Measurements from ENCODE around the gene VEZF1.

Gene VEZF1

DNA sequence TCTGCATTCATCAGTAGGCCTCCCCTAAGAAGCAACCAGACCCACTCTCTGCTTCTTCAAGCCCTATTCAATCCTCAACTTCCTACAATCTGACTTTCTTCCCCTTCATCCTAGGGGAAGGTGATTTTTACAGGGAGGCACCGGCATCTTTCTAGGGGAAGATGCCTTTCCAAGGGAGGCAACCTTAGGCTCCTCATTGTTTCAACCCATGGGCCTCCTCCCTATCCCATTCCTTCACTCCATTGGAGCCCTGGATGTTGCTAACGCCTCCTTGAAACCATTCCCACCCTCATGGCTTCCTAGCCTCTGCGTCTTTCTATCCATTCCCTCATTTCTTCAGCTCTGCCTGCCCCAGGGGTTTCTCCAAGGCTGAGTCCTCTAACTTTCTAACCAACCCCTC lies 30.2 kb downstream of the VEZF1 start:
- Histone ChIP-seq H3K4me1 (peaks cover 18% of the 10 kb centered on the region), H3K27me3 (ENCODE audit: low read depth) (no peaks in the 10 kb centered on the region)

GRCh38 chr17:57957120-57957850 lies 30.8 kb downstream of the VEZF1 start:
- no peaks in the 10 kb centered on the region for H3K9me3 ChIP-seq
- H3K36me3 ChIP-seq (replicated peaks) = no peaks in the 10 kb centered on the region
- no peak overlapping the region for H3K4me3 ChIP-seq
- in situ Hi-C loops (cut with MboI; ENCODE audit: low sequenced_read_pairs) = no loop called here
- peaks cover 18% of the 10 kb centered on the region for H3K4me1 ChIP-seq
- no peaks in the 10 kb centered on the region for H3K27me3 ChIP-seq (ENCODE audit: low read depth)
- no peak for DNase-seq (ENCODE audit: low spot score in 2 of 2)

More for the DNA sequence above, 30.2 kb downstream of the VEZF1 start:
- H3K36me3 ChIP-seq (replicated peaks) = no peaks in the 10 kb centered on the region
- no peaks in the 10 kb centered on the region for H3K9me3 ChIP-seq
- H3K4me3 ChIP-seq = no peak overlapping the region
- in situ Hi-C loops (cut with MboI; ENCODE audit: low sequenced_read_pairs) = no loop called here
- no peak for DNase-seq (ENCODE audit: low spot score in 2 of 2)

GRCh38 chr17:57956291-57957119 lies 31.5 kb downstream of the VEZF1 start:
- Histone ChIP-seq H3K27me3 (ENCODE audit: low read depth) (no peaks in the 10 kb centered on the region), H3K36me3 (replicated peaks) (no peaks in the 10 kb centered on the region), H3K4me3 (no peak overlapping the region), H3K9me3 (no peaks in the 10 kb centered on the region), H3K4me1 (peaks cover 22% of the 10 kb centered on the region)
- peak; percentile 12 to 38 for DNase-seq (ENCODE audit: low spot score in 2 of 2)
- in situ Hi-C loops (cut with MboI; ENCODE audit: low sequenced_read_pairs) = no loop called here

- Histone ChIP-seq H3K27me3 (ENCODE audit: low read depth) (no peaks in the 10 kb centered on the region), H3K9me3 (no peaks in the 10 kb centered on the region), H3K36me3 (replicated peaks) (no peaks in the 10 kb centered on the region), H3K4me1 (peaks cover 33% of the 10 kb centered on the region), H3K4me3 (peak within 1 kb of the TSS; percentile 42)
- in situ Hi-C loops (cut with MboI; ENCODE audit: low sequenced_read_pairs) = no loop called here
- peak; percentile 61 to 87 for DNase-seq (ENCODE audit: low spot score in 2 of 2)
Observed at GRCh38 chr17:57955183-57955931, 32.7 kb downstream of the VEZF1 start, which contains the start of gene CUEDC1. Gene CUEDC1, minus strand, starts transcription at chr17:57955412. Its CDS starts 69,848 bp downstream, at chr17:57885564.

GRCh38 chr17:57954397-57955182 lies 33.5 kb downstream of the VEZF1 start:
- H3K36me3 ChIP-seq (replicated peaks) = no peaks in the 10 kb centered on the region
- in situ Hi-C loops (cut with MboI; ENCODE audit: low sequenced_read_pairs) = no loop called here
- no peaks in the 10 kb centered on the region for H3K27me3 ChIP-seq (ENCODE audit: low read depth)
- H3K4me3 ChIP-seq = peak overlapping the region; percentile 42
- peak; percentile 86 to 94 for DNase-seq (ENCODE audit: low spot score in 2 of 2)
- peaks cover 35% of the 10 kb centered on the region for H3K4me1 ChIP-seq
- no peaks in the 10 kb centered on the region for H3K9me3 ChIP-seq

DNA sequence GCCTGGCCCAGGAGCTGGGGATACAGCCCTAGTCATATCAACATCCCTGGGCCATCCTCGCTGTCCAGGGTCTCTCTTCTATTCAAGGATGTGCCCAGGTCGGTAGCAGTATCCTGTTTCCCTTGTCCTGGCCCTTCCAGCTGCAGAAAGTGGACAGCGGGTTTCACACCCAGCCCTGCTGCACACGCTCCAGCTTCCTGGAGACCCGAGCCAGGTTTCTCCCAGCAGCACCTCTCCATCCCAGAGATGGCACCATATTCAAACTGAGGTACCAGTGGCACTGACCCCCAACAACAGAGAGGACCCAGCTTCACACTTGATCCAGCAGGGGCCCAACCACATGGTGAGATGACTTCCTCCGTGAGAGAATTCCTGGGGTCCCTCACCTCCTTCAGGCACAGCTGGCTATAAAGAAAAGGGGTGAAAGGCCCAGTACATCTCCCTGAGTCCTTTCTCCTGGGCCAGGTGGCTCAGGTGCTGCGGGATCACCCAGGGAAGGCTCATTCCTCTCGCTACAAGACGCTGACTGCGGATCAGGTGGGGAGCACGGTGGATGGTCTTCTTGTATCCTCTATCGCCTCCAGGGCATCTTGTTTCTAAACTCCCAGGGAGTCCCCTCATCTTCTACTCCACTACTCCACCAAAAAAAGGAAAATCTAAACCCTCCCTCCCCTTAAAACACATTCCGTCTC lies 34.2 kb downstream of the VEZF1 start:
- Histone ChIP-seq H3K36me3 (replicated peaks) (no peaks in the 10 kb centered on the region), H3K9me3 (no peaks in the 10 kb centered on the region), H3K27me3 (ENCODE audit: low read depth) (no peaks in the 10 kb centered on the region), H3K4me1 (peaks cover 38% of the 10 kb centered on the region), H3K4me3 (peak overlapping the region; percentile 42)
- no peak for DNase-seq (ENCODE audit: low spot score in 2 of 2)
- in situ Hi-C loops (cut with MboI; ENCODE audit: low sequenced_read_pairs) = no loop called here

DNA sequence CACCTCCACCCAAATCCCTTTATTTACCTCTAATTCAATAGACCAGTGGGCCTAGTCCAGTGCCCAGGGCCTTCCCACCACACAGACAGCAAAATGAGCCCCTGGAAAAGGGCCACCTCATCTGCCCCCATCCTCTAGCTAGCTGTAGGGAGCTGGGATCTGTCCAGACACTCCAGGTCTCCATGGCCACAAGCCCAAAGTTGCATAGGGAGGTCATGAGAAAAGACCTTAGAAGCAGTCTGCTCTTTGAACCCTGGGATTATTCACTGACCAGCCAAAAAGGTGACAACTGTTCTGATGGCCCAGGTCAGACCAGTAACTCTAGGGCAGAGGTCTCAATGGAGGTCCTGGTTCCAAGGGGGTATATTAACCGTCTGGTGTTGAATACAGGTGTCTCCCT lies 34.8 kb downstream of the VEZF1 start:
- in situ Hi-C loops (cut with MboI; ENCODE audit: low sequenced_read_pairs) = no loop called here
- H3K4me3 ChIP-seq = no peak overlapping the region
- H3K36me3 ChIP-seq (replicated peaks) = no peaks in the 10 kb centered on the region
- H3K4me1 ChIP-seq = peaks cover 44% of the 10 kb centered on the region
- H3K9me3 ChIP-seq = no peaks in the 10 kb centered on the region
- H3K27me3 ChIP-seq (ENCODE audit: low read depth) = no peaks in the 10 kb centered on the region
- DNase-seq (ENCODE audit: low spot score in 2 of 2) = no peak

DNA sequence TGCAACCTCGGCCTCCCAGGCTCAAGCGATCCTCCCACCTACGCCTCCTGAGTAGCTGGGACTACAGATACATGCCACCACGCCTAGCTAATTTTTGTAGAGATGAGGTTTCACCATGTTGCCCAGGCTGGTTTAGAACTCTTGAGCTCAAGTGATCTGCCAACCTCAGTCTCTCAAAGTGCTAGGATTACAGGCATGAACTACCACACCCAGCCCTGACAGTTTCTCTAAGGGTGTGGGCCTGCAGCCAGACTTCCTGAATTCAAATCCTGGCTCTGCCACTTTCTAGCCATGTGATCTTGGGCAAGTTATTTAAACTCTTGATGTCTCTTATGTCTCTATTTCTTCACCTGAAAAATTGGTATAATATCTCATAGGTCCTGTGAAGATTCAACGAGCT lies 38.4 kb downstream of the VEZF1 start:
- Histone ChIP-seq H3K27me3 (ENCODE audit: low read depth) (no peaks in the 10 kb centered on the region), H3K4me3 (no peak overlapping the region), H3K4me1 (peaks cover 65% of the 10 kb centered on the region), H3K36me3 (replicated peaks) (no peaks in the 10 kb centered on the region), H3K9me3 (no peaks in the 10 kb centered on the region)
- in situ Hi-C loops (cut with MboI; ENCODE audit: low sequenced_read_pairs) = loop anchor here (5.0 kb wide), 1 partner anchor 42 kb away; no protein-coding TSS in a partner anchor
- DNase-seq (ENCODE audit: low spot score in 2 of 2) = no peak

GRCh38 chr17:57948555-57949420 lies 39.3 kb downstream of the VEZF1 start:
- no peak for DNase-seq (ENCODE audit: low spot score in 2 of 2)

DNA sequence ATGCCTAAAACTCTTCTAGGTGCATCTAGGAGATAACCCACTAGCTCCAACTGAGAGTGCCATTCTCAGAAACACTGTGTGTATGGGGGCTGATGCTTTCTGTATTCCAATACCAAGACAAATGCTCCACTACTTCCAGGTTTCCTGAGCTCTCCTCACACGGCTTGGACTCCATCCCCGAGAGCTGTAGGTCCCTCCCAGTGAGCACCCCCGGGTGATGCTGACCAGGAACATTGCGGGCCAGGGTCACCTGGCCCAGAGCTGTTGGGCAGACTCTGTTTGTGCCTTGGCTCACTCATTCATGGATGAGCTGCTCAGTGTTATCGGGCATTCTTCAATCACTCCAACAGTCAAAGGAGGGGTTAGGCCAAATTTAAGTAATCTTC lies 39.9 kb downstream of the VEZF1 start:
- peaks cover 59% of the 10 kb centered on the region for H3K4me1 ChIP-seq
- in situ Hi-C loops (cut with MboI; ENCODE audit: low sequenced_read_pairs) = loop anchor here (5.0 kb wide), 1 partner anchor 41 kb away; no protein-coding TSS in a partner anchor
- no peaks in the 10 kb centered on the region for H3K36me3 ChIP-seq (replicated peaks)
- no peak for DNase-seq (ENCODE audit: low spot score in 2 of 2)
- no peaks in the 10 kb centered on the region for H3K9me3 ChIP-seq
- H3K4me3 ChIP-seq = no peak overlapping the region
- no peaks in the 10 kb centered on the region for H3K27me3 ChIP-seq (ENCODE audit: low read depth)

More at GRCh38 chr17:57948555-57949420, 39.3 kb downstream of the VEZF1 start:
- no peaks in the 10 kb centered on the region for H3K36me3 ChIP-seq (replicated peaks)
- in situ Hi-C loops (cut with MboI; ENCODE audit: low sequenced_read_pairs) = loop anchor here (5.0 kb wide), 1 partner anchor 41 kb away; no protein-coding TSS in a partner anchor
- no peaks in the 10 kb centered on the region for H3K27me3 ChIP-seq (ENCODE audit: low read depth)
- peaks cover 61% of the 10 kb centered on the region for H3K4me1 ChIP-seq
- no peaks in the 10 kb centered on the region for H3K9me3 ChIP-seq
- no peak overlapping the region for H3K4me3 ChIP-seq

- H3K27me3 ChIP-seq (ENCODE audit: low read depth) = no peaks in the 10 kb centered on the region
- peaks cover 59% of the 10 kb centered on the region for H3K4me1 ChIP-seq
- H3K4me3 ChIP-seq = no peak overlapping the region
- no peaks in the 10 kb centered on the region for H3K9me3 ChIP-seq
- no peak for DNase-seq (ENCODE audit: low spot score in 2 of 2)
- no peaks in the 10 kb centered on the region for H3K36me3 ChIP-seq (replicated peaks)
- in situ Hi-C loops (cut with MboI; ENCODE audit: low sequenced_read_pairs) = loop anchor here (5.0 kb wide), 1 partner anchor 40 kb away; no protein-coding TSS in a partner anchor
Observed at GRCh38 chr17:57947369-57947768, 40.7 kb downstream of the VEZF1 start.

All from HAP-1 (cell line).